Fibroblast of pulmonary artery (primary cell): ENCODE measurements around the gene AKR1A1.

Source experiments
- DNase-seq: peaks from one replicate; pipeline ENCODE4 v3.0.0-alpha.2; 2010; ENCODE audit warnings: low read depth
- H3K4me3 ChIP-seq: replicated peaks from 2 replicates; pipeline ENCODE4 v1.5.1; 2011; ENCODE audit warnings: low read depth, mild to moderate bottlenecking, control low read depth, low read length, moderate library complexity
- TF ChIP-seq, protein P1 (sequence below): IDR thresholded peaks from 2 replicates; pipeline ENCODE4 v1.5.1; 2011; ENCODE audit warnings: mild to moderate bottlenecking, control low read depth, low read length, inconsistent platforms; ENCODE audit errors: missing control alignments

AKR1A1 gene

DNA sequence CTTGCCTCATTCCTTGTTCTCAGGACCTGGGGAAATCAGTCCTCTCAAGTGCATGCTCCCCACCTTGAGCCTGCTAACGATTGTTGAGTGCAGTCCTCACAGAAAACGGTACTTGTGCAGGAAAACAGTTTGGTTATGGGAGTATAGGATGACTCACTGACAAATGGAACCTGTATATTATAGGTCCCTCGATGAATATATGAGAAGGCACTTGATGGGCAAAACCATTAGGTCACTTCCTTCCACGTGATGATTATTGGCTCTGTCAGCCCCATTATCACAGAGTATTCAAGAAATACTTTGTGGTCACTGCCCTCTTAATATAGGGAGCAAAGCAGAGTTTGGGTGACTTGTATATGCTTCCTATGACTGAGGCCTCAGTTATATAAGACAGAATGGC is 67.0 kb downstream of the AKR1A1 start:
- TF ChIP-seq, protein P1, sequence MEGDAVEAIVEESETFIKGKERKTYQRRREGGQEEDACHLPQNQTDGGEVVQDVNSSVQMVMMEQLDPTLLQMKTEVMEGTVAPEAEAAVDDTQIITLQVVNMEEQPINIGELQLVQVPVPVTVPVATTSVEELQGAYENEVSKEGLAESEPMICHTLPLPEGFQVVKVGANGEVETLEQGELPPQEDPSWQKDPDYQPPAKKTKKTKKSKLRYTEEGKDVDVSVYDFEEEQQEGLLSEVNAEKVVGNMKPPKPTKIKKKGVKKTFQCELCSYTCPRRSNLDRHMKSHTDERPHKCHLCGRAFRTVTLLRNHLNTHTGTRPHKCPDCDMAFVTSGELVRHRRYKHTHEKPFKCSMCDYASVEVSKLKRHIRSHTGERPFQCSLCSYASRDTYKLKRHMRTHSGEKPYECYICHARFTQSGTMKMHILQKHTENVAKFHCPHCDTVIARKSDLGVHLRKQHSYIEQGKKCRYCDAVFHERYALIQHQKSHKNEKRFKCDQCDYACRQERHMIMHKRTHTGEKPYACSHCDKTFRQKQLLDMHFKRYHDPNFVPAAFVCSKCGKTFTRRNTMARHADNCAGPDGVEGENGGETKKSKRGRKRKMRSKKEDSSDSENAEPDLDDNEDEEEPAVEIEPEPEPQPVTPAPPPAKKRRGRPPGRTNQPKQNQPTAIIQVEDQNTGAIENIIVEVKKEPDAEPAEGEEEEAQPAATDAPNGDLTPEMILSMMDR: no peak
- peak; percentile 51 for DNase-seq
- H3K4me3 ChIP-seq: no peak overlapping the region

DNA sequence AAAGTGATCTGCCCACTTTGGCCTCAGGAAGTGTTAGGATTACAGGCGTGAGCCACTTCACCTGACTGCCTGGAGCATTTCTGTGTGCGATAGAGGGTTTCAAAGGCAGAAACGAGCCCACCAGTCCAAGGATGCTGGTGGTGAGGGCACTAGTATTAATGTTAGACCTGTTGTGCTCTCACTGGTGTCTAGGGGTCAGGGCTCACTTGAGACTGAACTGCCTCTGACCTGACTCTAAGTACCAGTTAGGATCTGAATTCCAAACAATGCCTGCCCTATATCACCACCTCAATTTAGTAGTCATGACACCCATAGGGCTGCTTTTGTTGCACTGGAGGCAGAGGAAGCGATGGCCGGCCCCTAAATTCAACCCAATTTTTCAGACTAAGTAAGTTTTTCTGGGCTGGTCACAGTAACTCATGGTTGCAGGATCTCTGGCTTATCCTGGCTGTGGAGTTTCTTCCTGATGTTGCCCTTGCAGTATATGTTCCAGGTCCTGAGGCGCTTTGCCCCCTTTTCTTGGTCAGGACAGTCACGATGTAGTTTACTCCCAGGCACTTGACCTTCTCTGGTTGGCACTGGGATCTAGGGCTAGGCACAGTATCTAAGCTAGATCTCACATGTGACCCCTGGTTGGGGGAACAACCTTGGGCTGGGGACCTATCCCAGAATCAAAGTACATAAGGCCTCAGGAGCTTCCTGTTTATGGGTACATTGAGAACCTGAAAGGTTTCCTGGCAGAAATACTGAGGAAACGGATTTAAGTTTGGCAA is 68.7 kb downstream of the AKR1A1 start:
- TF ChIP-seq, protein P1: no peak
- H3K4me3 ChIP-seq: no peak overlapping the region
- DNase-seq: no peak
